ENCODE measurements around the gene TUBGCP2.

DNA sequence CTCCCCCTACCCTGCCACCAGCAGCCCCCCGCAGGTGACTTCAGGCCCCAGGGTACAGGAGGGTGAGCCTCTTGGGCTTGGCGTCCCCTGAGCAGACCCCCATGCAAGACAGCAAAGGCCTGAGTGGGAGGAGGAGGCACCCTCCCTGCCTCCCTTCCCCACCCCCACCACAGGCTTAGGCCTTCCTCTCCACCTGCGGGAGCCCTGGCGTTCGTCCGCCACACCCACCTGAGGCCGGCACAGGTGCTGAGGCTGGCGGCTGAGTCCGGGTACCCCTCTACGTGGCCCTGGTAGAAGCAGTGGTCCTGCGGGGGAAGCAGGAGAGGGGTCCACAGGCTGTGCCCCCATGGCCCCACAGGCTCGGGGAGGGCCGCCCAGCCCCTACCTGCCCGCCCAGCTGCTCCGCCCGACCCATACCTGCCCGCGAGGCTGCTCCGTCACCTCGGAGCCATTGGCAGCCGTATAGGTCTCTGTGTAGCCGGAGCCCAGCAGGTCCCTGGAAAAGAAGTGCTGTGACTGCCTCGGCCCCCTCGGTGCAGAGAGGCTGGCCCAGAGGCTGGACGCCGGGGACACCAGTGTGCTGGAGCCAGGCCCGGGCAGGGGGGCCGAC lies 35.0 kb downstream of the TUBGCP2 start:
- TF ChIP-seq EZH2 (IDR thresholded peaks at IDR 0.05; ENCODE audit: insufficient read depth, poor library complexity, severe bottlenecking), result no peak
- TF ChIP-seq EZH2phosphoT487 (IDR thresholded peaks at IDR 0.05; ENCODE audit: insufficient read depth, low read depth), result no peak

Measured in GM23248 (cell line).